ENCODE measurements around the gene MTOR.

GRCh38 chr1:11143907-11144306 is 118.4 kb downstream of the MTOR start:
- TF ChIP-seq, protein P1, sequence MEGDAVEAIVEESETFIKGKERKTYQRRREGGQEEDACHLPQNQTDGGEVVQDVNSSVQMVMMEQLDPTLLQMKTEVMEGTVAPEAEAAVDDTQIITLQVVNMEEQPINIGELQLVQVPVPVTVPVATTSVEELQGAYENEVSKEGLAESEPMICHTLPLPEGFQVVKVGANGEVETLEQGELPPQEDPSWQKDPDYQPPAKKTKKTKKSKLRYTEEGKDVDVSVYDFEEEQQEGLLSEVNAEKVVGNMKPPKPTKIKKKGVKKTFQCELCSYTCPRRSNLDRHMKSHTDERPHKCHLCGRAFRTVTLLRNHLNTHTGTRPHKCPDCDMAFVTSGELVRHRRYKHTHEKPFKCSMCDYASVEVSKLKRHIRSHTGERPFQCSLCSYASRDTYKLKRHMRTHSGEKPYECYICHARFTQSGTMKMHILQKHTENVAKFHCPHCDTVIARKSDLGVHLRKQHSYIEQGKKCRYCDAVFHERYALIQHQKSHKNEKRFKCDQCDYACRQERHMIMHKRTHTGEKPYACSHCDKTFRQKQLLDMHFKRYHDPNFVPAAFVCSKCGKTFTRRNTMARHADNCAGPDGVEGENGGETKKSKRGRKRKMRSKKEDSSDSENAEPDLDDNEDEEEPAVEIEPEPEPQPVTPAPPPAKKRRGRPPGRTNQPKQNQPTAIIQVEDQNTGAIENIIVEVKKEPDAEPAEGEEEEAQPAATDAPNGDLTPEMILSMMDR (IDR thresholded peaks at IDR 0.05) = no peak
- TF ChIP-seq EZH2 (IDR thresholded peaks at IDR 0.05) (no peak), EZH2phosphoT487 (IDR thresholded peaks at IDR 0.05) (no peak)

All from neural progenitor cell (in vitro differentiated cells).